HAP-1 (cell line): ENCODE measurements around the gene RSPO3.
A peak's percentile ranks its signal among the peaks of the same experiment; 100 is the strongest.
"Not testable (repeated sequence)": the region's sequence is repeated elsewhere in the genome, so short reads cannot be mapped to it uniquely, and the experiment has no call there.

ENCODE experiments used
- DNase-seq, 2 experiments: peaks; one replicate each; pipeline ENCODE4 v3.0.0-alpha.2; 2016 to 2020; ENCODE audit warnings: low spot score in 2 of 2
- H3K27me3 ChIP-seq: fragments of 250-450 bp; sonication (Bioruptor Pico); 2 replicates; pipeline ENCODE4 v1.5.1; 2020; ENCODE audit warnings: low read depth, mild to moderate bottlenecking, moderate library complexity
- H3K36me3 ChIP-seq: fragments of 250-450 bp; sonication (Bioruptor Pico); replicated peaks from 2 replicates; pipeline ENCODE4 v1.5.1; 2020; ENCODE audit warnings: mild to moderate bottlenecking
- H3K4me1 ChIP-seq: fragments of 250-450 bp; sonication (Bioruptor Pico); 2 replicates; pipeline ENCODE4 v1.5.1; 2020; ENCODE audit warnings: mild to moderate bottlenecking
- H3K4me3 ChIP-seq: fragments of 250-450 bp; sonication (Bioruptor Pico); 2 replicates; pipeline ENCODE4 v1.5.1; 2020; ENCODE audit warnings: mild to moderate bottlenecking, moderate library complexity
- H3K9me3 ChIP-seq: fragments of 250-450 bp; sonication (Bioruptor Pico); 2 replicates; pipeline ENCODE4 v1.5.1; 2020; ENCODE audit warnings: mild to moderate bottlenecking, moderate library complexity
- in situ Hi-C: fragments of 300-500 bp; cut with MboI; formaldehyde crosslinking; loops from 3 replicates; pipeline ENCODE4 v1.14.3; 2020; ENCODE audit warnings: low sequenced_read_pairs, inconsistent platforms, mixed read lengths

Gene RSPO3

GRCh38 chr6:127094791-127095190, 23.7 kb upstream of the RSPO3 start:
- H3K4me1 ChIP-seq, result peaks cover 14% of the 10 kb centered on the region
- no peaks in the 10 kb centered on the region for H3K36me3 ChIP-seq
- in situ Hi-C loops, result no loop called here
- no peaks in the 10 kb centered on the region for H3K9me3 ChIP-seq
- no peak overlapping the region for H3K4me3 ChIP-seq
- DNase-seq, result no peak
- H3K27me3 ChIP-seq, result no peaks in the 10 kb centered on the region

- DNase-seq, result no peak
- Histone ChIP-seq H3K27me3 (no peaks in the 10 kb centered on the region), H3K4me3 (no peak overlapping the region), H3K36me3 (no peaks in the 10 kb centered on the region), H3K9me3 (no peaks in the 10 kb centered on the region), H3K4me1 (peaks cover 5% of the 10 kb centered on the region; the same call in 1 of the 2 replicates)
- in situ Hi-C loops, result no loop called here
Observed at GRCh38 chr6:127096167-127096566, 22.3 kb upstream of the RSPO3 start.

GRCh38 chr6:127097442-127097841, 21.0 kb upstream of the RSPO3 start:
- H3K36me3 ChIP-seq, H3K4me3 ChIP-seq, H3K4me1 ChIP-seq, H3K27me3 ChIP-seq, DNase-seq, H3K9me3 ChIP-seq, in situ Hi-C loops: not testable (repeated sequence)

GRCh38 chr6:127100510-127101140, 17.8 kb upstream of the RSPO3 start:
- DNase-seq, result peak in 1 of 2 experiments; percentile 52
- no peaks in the 10 kb centered on the region for H3K27me3 ChIP-seq
- H3K4me3 ChIP-seq, result no peak overlapping the region
- H3K9me3 ChIP-seq, result no peaks in the 10 kb centered on the region
- in situ Hi-C loops, result loop anchor here (25.0 kb wide), 1 partner anchor 738 kb away; no protein-coding TSS in a partner anchor
- no peaks in the 10 kb centered on the region for H3K36me3 ChIP-seq
- H3K4me1 ChIP-seq, result no peaks in the 10 kb centered on the region; the same call in 1 of the 2 replicates

GRCh38 chr6:127102299-127102698, 16.2 kb upstream of the RSPO3 start:
- in situ Hi-C loops, result loop anchor here (25.0 kb wide), 1 partner anchor 740 kb away; no protein-coding TSS in a partner anchor
- DNase-seq, result no peak
- Histone ChIP-seq H3K4me3 (no peak overlapping the region), H3K9me3 (no peaks in the 10 kb centered on the region), H3K36me3 (no peaks in the 10 kb centered on the region), H3K4me1 (peaks cover 3% of the 10 kb centered on the region; the same call in 1 of the 2 replicates), H3K27me3 (no peaks in the 10 kb centered on the region)

GRCh38 chr6:127102859-127103258, 15.6 kb upstream of the RSPO3 start:
- no peak overlapping the region for H3K4me3 ChIP-seq
- H3K36me3 ChIP-seq, result no peaks in the 10 kb centered on the region
- peaks cover 3% of the 10 kb centered on the region; the same call in 1 of the 2 replicates for H3K4me1 ChIP-seq
- DNase-seq, result peak in 1 of 2 experiments; percentile 52
- no peaks in the 10 kb centered on the region for H3K9me3 ChIP-seq
- in situ Hi-C loops, result loop anchor here (25.0 kb wide), 1 partner anchor 741 kb away; no protein-coding TSS in a partner anchor
- no peaks in the 10 kb centered on the region for H3K27me3 ChIP-seq

GRCh38 chr6:127103482-127103881, 15.0 kb upstream of the RSPO3 start:
- in situ Hi-C loops, result loop anchor here (25.0 kb wide), 1 partner anchor 741 kb away; no protein-coding TSS in a partner anchor

GRCh38 chr6:127107916-127108315, 10.6 kb upstream of the RSPO3 start:
- H3K4me3 ChIP-seq, result no peak overlapping the region
- in situ Hi-C loops, result loop anchor here (25.0 kb wide), 1 partner anchor 746 kb away; no protein-coding TSS in a partner anchor
- H3K27me3 ChIP-seq, result no peaks in the 10 kb centered on the region
- H3K4me1 ChIP-seq, result peaks cover 3% of the 10 kb centered on the region; the same call in 1 of the 2 replicates
- H3K36me3 ChIP-seq, result no peaks in the 10 kb centered on the region
- H3K9me3 ChIP-seq, result no peaks in the 10 kb centered on the region
- DNase-seq, result no peak

More at GRCh38 chr6:127103482-127103881, 15.0 kb upstream of the RSPO3 start:
- Histone ChIP-seq H3K9me3 (no peaks in the 10 kb centered on the region), H3K4me1 (peaks cover 3% of the 10 kb centered on the region; the same call in 1 of the 2 replicates), H3K27me3 (no peaks in the 10 kb centered on the region), H3K36me3 (no peaks in the 10 kb centered on the region), H3K4me3 (no peak overlapping the region)
- no peak for DNase-seq

- no peak for DNase-seq
- Histone ChIP-seq H3K4me3 (no peak overlapping the region), H3K4me1 (0 out of 2 replicates have a peak, but pooled peaks cover 3% of the 10 kb centered on the region), H3K27me3 (0 out of 2 replicates have a peak, but pooled peaks cover under 1% of the 10 kb centered on the region), H3K9me3 (no peaks in the 10 kb centered on the region), H3K36me3 (no peaks in the 10 kb centered on the region)
- in situ Hi-C loops, result loop anchor here (25.0 kb wide), 1 partner anchor 748 kb away; no protein-coding TSS in a partner anchor
Observed at GRCh38 chr6:127110712-127111111, 7.8 kb upstream of the RSPO3 start.

- no peak for DNase-seq
- in situ Hi-C loops, result loop anchor here (25.0 kb wide), 1 partner anchor 749 kb away; no protein-coding TSS in a partner anchor
- peaks cover 6% of the 10 kb centered on the region; the same call in 1 of the 2 replicates for H3K27me3 ChIP-seq
- no peaks in the 10 kb centered on the region for H3K4me1 ChIP-seq
- H3K4me3 ChIP-seq, result no peak overlapping the region
- H3K36me3 ChIP-seq, result no peaks in the 10 kb centered on the region
- H3K9me3 ChIP-seq, result no peaks in the 10 kb centered on the region
Observed at GRCh38 chr6:127111526-127111925, 6.9 kb upstream of the RSPO3 start.

GRCh38 chr6:127114214-127114760, 4.2 kb upstream of the RSPO3 start:
- no peaks in the 10 kb centered on the region for H3K36me3 ChIP-seq
- in situ Hi-C loops, result loop anchor here (25.0 kb wide), 1 partner anchor 752 kb away; no protein-coding TSS in a partner anchor
- no peaks in the 10 kb centered on the region for H3K4me1 ChIP-seq
- H3K9me3 ChIP-seq, result no peaks in the 10 kb centered on the region
- H3K4me3 ChIP-seq, result no peak overlapping the region
- H3K27me3 ChIP-seq, result peaks cover 12% of the 10 kb centered on the region
- no peak for DNase-seq

GRCh38 chr6:127115084-127115655, 3.3 kb upstream of the RSPO3 start:
- H3K27me3 ChIP-seq, result peaks cover 16% of the 10 kb centered on the region
- in situ Hi-C loops, result loop anchor here (25.0 kb wide), 1 partner anchor 753 kb away; no protein-coding TSS in a partner anchor

GRCh38 chr6:127115746-127116145, 2.7 kb upstream of the RSPO3 start:
- no peaks in the 10 kb centered on the region for H3K36me3 ChIP-seq
- in situ Hi-C loops, result loop anchor here (25.0 kb wide), 1 partner anchor 753 kb away; no protein-coding TSS in a partner anchor
- H3K4me1 ChIP-seq, result no peaks in the 10 kb centered on the region
- DNase-seq, result no peak
- H3K4me3 ChIP-seq, result no peak overlapping the region
- peaks cover 16% of the 10 kb centered on the region for H3K27me3 ChIP-seq
- no peaks in the 10 kb centered on the region for H3K9me3 ChIP-seq

More at GRCh38 chr6:127115084-127115655, 3.3 kb upstream of the RSPO3 start:
- no peak for DNase-seq
- Histone ChIP-seq H3K4me3 (no peak overlapping the region), H3K9me3 (no peaks in the 10 kb centered on the region), H3K4me1 (no peaks in the 10 kb centered on the region), H3K36me3 (no peaks in the 10 kb centered on the region)
